Osteocyte (in vitro differentiated cells): Measurements from ENCODE around the gene STMN1. TPM values are rescaled to one million over a fixed set of nuclear protein-coding genes. Genes with fewer than 3 reads are reported as not detected.

ENCODE experiments used
- DNase-seq: peaks from one replicate; pipeline ENCODE4 v3.0.0; 2021; ENCODE audit warnings: mixed read lengths; ENCODE audit not compliant: unreplicated experiment; ENCODE audit errors: extremely low spot score
- H3K27ac Mint-ChIP-seq: one replicate; pipeline ENCODE4 v1.8.0; 2021; ENCODE audit warnings: mild to moderate bottlenecking, mixed read lengths; ENCODE audit not compliant: unreplicated experiment
- H3K27me3 Mint-ChIP-seq: one replicate; pipeline ENCODE4 v1.8.0; 2021; ENCODE audit warnings: mixed read lengths; ENCODE audit not compliant: unreplicated experiment
- H3K36me3 Mint-ChIP-seq: one replicate; pipeline ENCODE4 v1.8.0; 2021; ENCODE audit warnings: mixed read lengths; ENCODE audit not compliant: unreplicated experiment
- H3K4me1 Mint-ChIP-seq: one replicate; pipeline ENCODE4 v1.8.0; 2021; ENCODE audit warnings: mixed read lengths; ENCODE audit not compliant: unreplicated experiment
- H3K4me3 Mint-ChIP-seq: one replicate; pipeline ENCODE4 v1.8.0; 2021; ENCODE audit warnings: mild to moderate bottlenecking, moderate library complexity, mixed read lengths; ENCODE audit not compliant: unreplicated experiment
- H3K9me3 Mint-ChIP-seq: one replicate; pipeline ENCODE4 v1.8.0; 2021; ENCODE audit warnings: mixed read lengths; ENCODE audit not compliant: unreplicated experiment
- CTCF ChIP-seq: fragments of 200-600 bp; sonication (generic); IDR thresholded peaks from 2 replicates; pipeline ENCODE4 v1.5.0; 2021; ENCODE audit warnings: antibody characterized with exemption, mild to moderate bottlenecking, moderate library complexity
- total RNA-seq: library from RNA; stranded (reverse); gene quantifications from 2 replicates; pipeline ENCODE4 v1.2.1, GENCODE V29; 2021

STMN1 gene
- total RNA-seq, 1 donor from 2014 or later = 255 TPM

GRCh38 chr1:25891606-25892005, 14.6 kb downstream of the STMN1 start:
- Mint-ChIP-seq H3K27me3 (no peaks in the 10 kb centered on the region), H3K9me3 (no peaks in the 10 kb centered on the region), H3K36me3 (no peaks in the 10 kb centered on the region), H3K4me1 (peaks cover 66% of the 10 kb centered on the region), H3K27ac (peak overlapping the region; percentile 98), H3K4me3 (no peak overlapping the region)
- no peak for TF ChIP-seq CTCF
- DNase-seq = no peak

GRCh38 chr1:25890239-25891034, 15.8 kb downstream of the STMN1 start:
- Mint-ChIP-seq H3K36me3 (no peaks in the 10 kb centered on the region), H3K27me3 (no peaks in the 10 kb centered on the region), H3K9me3 (no peaks in the 10 kb centered on the region), H3K27ac (peak overlapping the region; percentile 98), H3K4me1 (peaks cover 54% of the 10 kb centered on the region), H3K4me3 (peak overlapping the region; percentile 10)
- no peak for DNase-seq
- TF ChIP-seq CTCF = no peak

DNA sequence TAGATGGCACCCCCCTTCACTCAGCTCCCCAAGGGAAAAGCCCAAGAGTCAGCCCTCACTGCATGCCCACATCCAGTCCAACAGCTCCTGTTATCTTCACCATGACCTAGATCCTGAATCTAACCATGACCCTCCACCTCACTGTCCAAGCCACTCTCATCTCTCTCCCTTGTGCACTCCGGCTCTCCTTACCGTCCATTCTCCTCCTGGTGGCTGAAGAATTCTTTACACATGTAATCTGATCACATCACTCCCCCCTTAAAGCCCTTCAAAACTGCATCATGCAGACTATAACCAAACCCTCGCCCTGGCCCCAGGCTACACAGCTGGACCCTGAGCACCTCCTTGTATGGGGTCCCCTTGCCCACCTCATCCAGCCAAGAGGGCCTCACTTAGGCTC, 16.7 kb downstream of the STMN1 start:
- no peaks in the 10 kb centered on the region for H3K36me3 Mint-ChIP-seq
- H3K9me3 Mint-ChIP-seq = no peaks in the 10 kb centered on the region
- no peak overlapping the region for H3K4me3 Mint-ChIP-seq
- H3K4me1 Mint-ChIP-seq = peaks cover 47% of the 10 kb centered on the region
- no peak for DNase-seq
- no peaks in the 10 kb centered on the region for H3K27me3 Mint-ChIP-seq
- peak; percentile 26 for TF ChIP-seq CTCF
- H3K27ac Mint-ChIP-seq = peak overlapping the region; percentile 32

GRCh38 chr1:25888426-25888987, 17.7 kb downstream of the STMN1 start:
- H3K9me3 Mint-ChIP-seq = no peaks in the 10 kb centered on the region
- no peak for TF ChIP-seq CTCF
- no peak for DNase-seq
- peaks cover 40% of the 10 kb centered on the region for H3K4me1 Mint-ChIP-seq
- no peak overlapping the region for H3K4me3 Mint-ChIP-seq
- H3K27me3 Mint-ChIP-seq = no peaks in the 10 kb centered on the region
- no peak overlapping the region for H3K27ac Mint-ChIP-seq
- H3K36me3 Mint-ChIP-seq = no peaks in the 10 kb centered on the region

DNA sequence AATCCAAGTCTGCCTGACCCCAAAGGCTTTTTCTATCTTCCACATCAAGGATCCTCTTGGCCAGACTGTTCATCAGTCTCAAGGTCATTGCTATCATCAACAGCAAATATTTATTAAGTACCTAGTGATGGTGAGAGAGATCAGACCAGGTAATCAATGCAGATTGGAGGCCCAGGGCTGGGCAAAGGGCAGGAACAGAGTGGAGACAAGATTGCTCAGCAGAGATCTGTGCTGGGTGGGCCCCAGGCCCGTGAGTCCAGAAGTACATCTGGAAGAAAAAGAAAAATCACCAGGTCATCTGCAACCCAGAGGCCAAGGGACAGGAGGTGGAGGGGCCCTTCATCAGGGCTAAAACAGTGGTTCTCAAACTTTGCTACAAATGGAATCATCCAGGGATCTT, 20.6 kb downstream of the STMN1 start:
- Mint-ChIP-seq H3K4me1 (peaks cover 16% of the 10 kb centered on the region), H3K9me3 (no peaks in the 10 kb centered on the region), H3K27ac (no peak overlapping the region), H3K27me3 (no peaks in the 10 kb centered on the region), H3K4me3 (no peak overlapping the region), H3K36me3 (no peaks in the 10 kb centered on the region)
- TF ChIP-seq CTCF = no peak
- DNase-seq = no peak
